ENCODE measurements around the gene TRA2A. TPM values are rescaled to one million over a fixed set of nuclear protein-coding genes. Genes with fewer than 3 reads are reported as not detected.

Gene TRA2A
- total and polyA plus RNA-seq, 7 donors = 17.5 to 35.6 (median 29.0) TPM

- intact Hi-C loops (cut with DNase I) = no loop called here
- Histone ChIP-seq H3K27me3 (ENCODE audit: insufficient read depth in 3 of 3, low read length in 2 of 3) (no peaks in the 10 kb centered on the region), H3K4me1 (no peaks in the 10 kb centered on the region), H3K9me3 (no peaks in the 10 kb centered on the region), H3K36me3 (ENCODE audit: insufficient read depth in 1 of 2, low read depth in 1 of 2) (no peaks in the 10 kb centered on the region), H3K4me3 (no peak overlapping the region), H3K27ac (no peak overlapping the region)
- no peak for DNase-seq
- ATAC-seq = no peak
- WGBS, 3 donors = 65 to 71% (median 71%) methylated on average over 4 of the region's 4 CpGs
- TF ChIP-seq, protein P1, sequence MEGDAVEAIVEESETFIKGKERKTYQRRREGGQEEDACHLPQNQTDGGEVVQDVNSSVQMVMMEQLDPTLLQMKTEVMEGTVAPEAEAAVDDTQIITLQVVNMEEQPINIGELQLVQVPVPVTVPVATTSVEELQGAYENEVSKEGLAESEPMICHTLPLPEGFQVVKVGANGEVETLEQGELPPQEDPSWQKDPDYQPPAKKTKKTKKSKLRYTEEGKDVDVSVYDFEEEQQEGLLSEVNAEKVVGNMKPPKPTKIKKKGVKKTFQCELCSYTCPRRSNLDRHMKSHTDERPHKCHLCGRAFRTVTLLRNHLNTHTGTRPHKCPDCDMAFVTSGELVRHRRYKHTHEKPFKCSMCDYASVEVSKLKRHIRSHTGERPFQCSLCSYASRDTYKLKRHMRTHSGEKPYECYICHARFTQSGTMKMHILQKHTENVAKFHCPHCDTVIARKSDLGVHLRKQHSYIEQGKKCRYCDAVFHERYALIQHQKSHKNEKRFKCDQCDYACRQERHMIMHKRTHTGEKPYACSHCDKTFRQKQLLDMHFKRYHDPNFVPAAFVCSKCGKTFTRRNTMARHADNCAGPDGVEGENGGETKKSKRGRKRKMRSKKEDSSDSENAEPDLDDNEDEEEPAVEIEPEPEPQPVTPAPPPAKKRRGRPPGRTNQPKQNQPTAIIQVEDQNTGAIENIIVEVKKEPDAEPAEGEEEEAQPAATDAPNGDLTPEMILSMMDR (IDR thresholded peaks at IDR 0.05) = no peak
Measured at GRCh38 chr7:23539494-23539907, 7.7 kb upstream of the TRA2A start.

- ATAC-seq (no peak), DNase-seq (no peak)
- H3K4me3 ChIP-seq = no peak overlapping the region
- no peaks in the 10 kb centered on the region for H3K4me1 ChIP-seq
- TF ChIP-seq, protein P1 (IDR thresholded peaks at IDR 0.05) = no peak
- H3K27ac ChIP-seq = no peak overlapping the region
- no peaks in the 10 kb centered on the region for H3K36me3 ChIP-seq (ENCODE audit: insufficient read depth in 1 of 2, low read depth in 1 of 2)
- intact Hi-C loops (cut with DNase I) = no loop called here
- no peaks in the 10 kb centered on the region for H3K9me3 ChIP-seq
- WGBS, 3 donors = 94 to 100% (median 95%) methylated on average over 3 of the region's 3 CpGs
- no peaks in the 10 kb centered on the region for H3K27me3 ChIP-seq (ENCODE audit: insufficient read depth in 3 of 3, low read length in 2 of 3)
Measured at GRCh38 chr7:23538301-23538700, 6.5 kb upstream of the TRA2A start.

DNA sequence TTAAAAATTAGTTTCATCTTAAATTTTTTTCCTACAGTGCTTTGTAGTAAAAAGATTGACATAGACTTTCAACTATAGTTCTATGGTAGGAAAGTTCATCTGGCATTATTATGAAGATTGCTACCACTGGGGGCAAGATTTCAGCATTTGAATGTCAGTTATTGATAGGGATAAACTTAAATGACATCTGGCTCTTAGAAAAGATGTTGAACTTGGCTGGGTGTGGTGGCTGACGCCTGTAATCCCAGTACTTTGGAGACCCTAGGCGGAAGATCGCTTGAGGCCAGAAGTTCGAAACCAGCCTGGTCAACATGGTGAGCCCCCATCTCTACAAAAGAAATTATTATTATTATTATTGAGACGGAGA, 1.4 kb upstream of the TRA2A start:
- H3K36me3 ChIP-seq (ENCODE audit: insufficient read depth in 1 of 2, low read depth in 1 of 2) = no peaks in the 10 kb centered on the region
- intact Hi-C loops (cut with DNase I) = loop anchor here in 1 of 2 donors (5.0 kb wide), 3 partner anchors 64 to 806 kb away; partner anchors contain the start of genes CCDC126 and IL6
- DNase-seq (no peak), ATAC-seq (no peak)
- no peaks in the 10 kb centered on the region for H3K9me3 ChIP-seq
- H3K4me1 ChIP-seq = peaks cover 22% of the 10 kb centered on the region
- 95 to 98% (median 96%) methylated on average over 5 of the region's 5 CpGs for WGBS, 3 donors
- TF ChIP-seq, protein P1 (IDR thresholded peaks at IDR 0.05) = no peak
- H3K27me3 ChIP-seq (ENCODE audit: insufficient read depth in 3 of 3, low read length in 2 of 3) = no peaks in the 10 kb centered on the region
- H3K4me3 ChIP-seq = no peak overlapping the region
- H3K27ac ChIP-seq = no peak overlapping the region

- Histone ChIP-seq H3K36me3 (ENCODE audit: insufficient read depth in 1 of 2, low read depth in 1 of 2) (no peaks in the 10 kb centered on the region), H3K4me3 (peak overlapping the region; percentile 99), H3K27me3 (ENCODE audit: insufficient read depth in 3 of 3, low read length in 2 of 3) (no peaks in the 10 kb centered on the region), H3K9me3 (no peaks in the 10 kb centered on the region), H3K27ac (peak overlapping the region; percentile 98), H3K4me1 (peaks cover 28% of the 10 kb centered on the region)
- ATAC-seq (no peak), DNase-seq (no peak)
- WGBS, 3 donors = 90 to 96% (median 94%) methylated on average over 23 of the region's 23 CpGs
- intact Hi-C loops (cut with DNase I) = loop anchor here in 1 of 2 donors (5.0 kb wide), 3 partner anchors 65 to 805 kb away; partner anchors contain the start of genes CCDC126 and IL6
- TF ChIP-seq, protein P1 (IDR thresholded peaks at IDR 0.05) = no peak
Measured at GRCh38 chr7:23532490-23533237, 883 bp upstream of the TRA2A start.

Measured in psoas muscle (tissue), 8 donors.